Right lobe of liver (tissue), 6 donors: ENCODE results near the gene ADCK2. TPM values are rescaled to one million over a fixed set of nuclear protein-coding genes. Genes with fewer than 3 reads are reported as not detected.

Experiments
- ATAC-seq, 4 donors: fragments of 200-7000 bp; cut with Tn5 transposase; one replicate each; pipeline ENCODE4 v1.9.1; 2020; ENCODE audit warnings: mild to moderate bottlenecking in 4 of 4, moderate library complexity in 4 of 4
- DNase-seq, 3 donors: peaks; one replicate each; pipeline ENCODE4 v3.0.0-alpha.2; 2020
- H3K27ac ChIP-seq, 3 donors: fragments of 200-600 bp; one replicate each; pipeline ENCODE4 v1.8.0; 2022
- H3K27me3 ChIP-seq, 2 donors: fragments of 200-600 bp; one replicate each; pipeline ENCODE4 v1.8.0; 2022
- H3K36me3 ChIP-seq, 4 donors: fragments of 200-600 bp; sonication (generic) in 1 of 4; one replicate each; pipeline versions ENCODE4 v1.5.1 to v1.8.0; 2017 to 2022; ENCODE audit warnings: control low read depth in 1 of 4
- H3K4me1 ChIP-seq, 4 donors: fragments of 200-600 bp; sonication (generic) in 1 of 4; one replicate each; pipeline versions ENCODE4 v1.5.1 to v1.8.0; 2017 to 2022; ENCODE audit warnings: control low read depth in 1 of 4
- H3K4me3 ChIP-seq, 3 donors: fragments of 200-600 bp; one replicate each; pipeline ENCODE4 v1.8.0; 2022
- H3K9me3 ChIP-seq, 4 donors: fragments of 200-600 bp; sonication (generic) in 1 of 4; one replicate each; pipeline versions ENCODE4 v1.5.1 to v1.8.0; 2017 to 2022; ENCODE audit warnings: control low read depth in 1 of 4
- CTCF ChIP-seq, 4 donors: fragments of 200-600 bp in 3 of 4; fragments of 450-650 bp in 1 of 4; IDR thresholded peaks; one replicate each; pipeline versions ENCODE4 v1.5.1 to v1.8.0; 2016 to 2022; ENCODE audit warnings: antibody characterized with exemption in 4 of 4, mild to moderate bottlenecking in 2 of 4
- POLR2A ChIP-seq: fragments of 450-650 bp; IDR thresholded peaks from one replicate; pipeline ENCODE4 v1.6.1; 2017; ENCODE audit warnings: antibody characterized with exemption, mild to moderate bottlenecking
- WGBS: methylation state at CpG from one replicate; pipeline ENCODE4 v1.1.6; 2018; ENCODE audit warnings: low coverage, low lambda C conversion rate; ENCODE audit not compliant: insufficient coverage; ENCODE audit errors: missing lambda C conversion rate; 5-methylcytosine and 5-hydroxymethylcytosine counted together
- intact Hi-C, 2 donors: fragments of 100-400 bp; cut with DNase I; formaldehyde crosslinking; loops; one replicate each; pipeline versions ENCODE4 v1.11.2 to v1.14.1; 2022
- total RNA-seq, 6 experiments: library from RNA; depleted of rRNA in 2 of 6; stranded (reverse); fragments of >200 nt in 2 of 6; fragmentation: NEBNext Ultra II Directional in 3 of 6; extraction: Animal tissue kit (Norgen Biotek cat#: 25700) in 3 of 6; gene quantifications; one replicate each; pipeline versions ENCODE4 v1.1.0 to v1.2.4, GENCODE V29; 2016 to 2023
- donor health status: DM: no; HTN: yes; CAD: no.
- donor health status: DM: no; HTN: no; CAD: no.
- donor health status: DM: no; HTN: no; CAD: no.
- donor health status: DM: no; HTN: yes; CAD: no.
- donor health status: DM: no; HTN: yes; CAD: no.

ADCK2 gene
- total RNA-seq, 6 experiments from 2014 or later: 7.8 to 13.9 (median 10.2) TPM

GRCh38 chr7:140635816-140636215, 36.9 kb upstream of the ADCK2 start:
- H3K27ac ChIP-seq: no peak overlapping the region

GRCh38 chr7:140637400-140637799, 35.3 kb upstream of the ADCK2 start:
- no peak overlapping the region for H3K27ac ChIP-seq

More at GRCh38 chr7:140635816-140636215, 36.9 kb upstream of the ADCK2 start:
- DNase-seq: no peak
- Histone ChIP-seq H3K27me3 (peaks cover 0 to 4% of the 10 kb centered on the region in 2 donors), H3K36me3 (no peaks in the 10 kb centered on the region), H3K9me3 (no peaks in the 10 kb centered on the region), H3K4me1 (no peaks in the 10 kb centered on the region), H3K4me3 (no peak overlapping the region)
- intact Hi-C loops: loop anchor here in 1 of 2 donors (10.0 kb wide), 1 partner anchor 51 kb away; no protein-coding TSS in a partner anchor
- ATAC-seq: no peak
- no peak for TF ChIP-seq CTCF (IDR thresholded peaks at IDR 0.05)
- TF ChIP-seq POLR2A: no peak
- 50% methylated on average over 1 of the region's 5 CpGs for WGBS

GRCh38 chr7:140638173-140638791, 34.5 kb upstream of the ADCK2 start:
- Histone ChIP-seq H3K36me3 (no peaks in the 10 kb centered on the region), H3K27ac (peak overlapping the region in 2 of 3 donors; percentile 18 to 70), H3K27me3 (peaks cover 0 to 4% of the 10 kb centered on the region in 2 donors), H3K4me1 (no peaks in the 10 kb centered on the region), H3K9me3 (no peaks in the 10 kb centered on the region), H3K4me3 (no peak overlapping the region)
- DNase-seq: no peak
- intact Hi-C loops: loop anchor here in 1 of 2 donors (10.0 kb wide), 1 partner anchor 53 kb away; no protein-coding TSS in a partner anchor
- ATAC-seq: no peak
- TF ChIP-seq POLR2A (no peak), CTCF (IDR thresholded peaks at IDR 0.05) (no peak)
- 64% methylated on average over 5 of the region's 6 CpGs for WGBS

More at GRCh38 chr7:140637400-140637799, 35.3 kb upstream of the ADCK2 start:
- WGBS: 40% methylated on average over 1 of the region's 3 CpGs
- ATAC-seq (no peak), DNase-seq (no peak)
- Histone ChIP-seq H3K4me1 (no peaks in the 10 kb centered on the region), H3K27me3 (peaks cover 0 to 4% of the 10 kb centered on the region in 2 donors), H3K4me3 (no peak overlapping the region), H3K9me3 (no peaks in the 10 kb centered on the region), H3K36me3 (no peaks in the 10 kb centered on the region)
- intact Hi-C loops: loop anchor here in 1 of 2 donors (10.0 kb wide), 1 partner anchor 53 kb away; no protein-coding TSS in a partner anchor
- TF ChIP-seq CTCF (IDR thresholded peaks at IDR 0.05): no peak
- TF ChIP-seq POLR2A: no peak

GRCh38 chr7:140639366-140640053, 33.2 kb upstream of the ADCK2 start:
- Histone ChIP-seq H3K27ac (peak overlapping the region in 2 of 3 donors; percentile 59 to 70), H3K9me3 (no peaks in the 10 kb centered on the region), H3K4me1 (no peaks in the 10 kb centered on the region), H3K36me3 (no peaks in the 10 kb centered on the region), H3K4me3 (peak overlapping the region; percentile 39 to 47 (median 40)), H3K27me3 (peaks cover 0 to 4% of the 10 kb centered on the region in 2 donors)
- TF ChIP-seq POLR2A: no peak
- TF ChIP-seq CTCF (IDR thresholded peaks at IDR 0.05): no peak
- intact Hi-C loops: loop anchor here in 1 of 2 donors (10.0 kb wide), 1 partner anchor 55 kb away; no protein-coding TSS in a partner anchor
- 20% methylated on average over 14 of the region's 15 CpGs for WGBS
- peak; percentile 6 to 42 (median 34) for ATAC-seq
- DNase-seq: no peak
